Middle frontal gyrus (tissue), 1 donor: ENCODE results near the gene CFAP90.

Experiments used
- DNase-seq: peaks from one replicate; pipeline ENCODE4 v3.0.0-alpha.2; 2015; ENCODE audit warnings: low spot score; ENCODE audit errors: extremely low spot score

Gene CFAP90

DNA sequence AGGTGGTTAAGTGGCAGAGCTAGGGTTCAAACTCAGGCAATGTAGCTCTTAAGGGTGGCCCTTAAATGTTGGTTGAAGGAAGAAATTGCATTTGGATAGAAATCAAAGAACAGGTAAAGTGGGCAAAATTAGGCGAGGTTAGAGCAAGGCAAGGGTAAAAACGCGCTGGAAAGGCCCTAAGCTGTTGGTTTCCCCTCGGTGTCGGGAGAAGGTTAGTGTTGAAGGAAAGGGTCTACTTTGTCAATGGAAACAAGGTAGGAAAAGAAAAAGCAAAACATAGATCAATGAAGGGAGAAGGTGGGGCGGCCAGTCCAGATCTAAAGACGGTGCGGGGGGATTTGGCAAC, 17.5 kb upstream of the CFAP90 start:
- DNase-seq, result no peak

DNA sequence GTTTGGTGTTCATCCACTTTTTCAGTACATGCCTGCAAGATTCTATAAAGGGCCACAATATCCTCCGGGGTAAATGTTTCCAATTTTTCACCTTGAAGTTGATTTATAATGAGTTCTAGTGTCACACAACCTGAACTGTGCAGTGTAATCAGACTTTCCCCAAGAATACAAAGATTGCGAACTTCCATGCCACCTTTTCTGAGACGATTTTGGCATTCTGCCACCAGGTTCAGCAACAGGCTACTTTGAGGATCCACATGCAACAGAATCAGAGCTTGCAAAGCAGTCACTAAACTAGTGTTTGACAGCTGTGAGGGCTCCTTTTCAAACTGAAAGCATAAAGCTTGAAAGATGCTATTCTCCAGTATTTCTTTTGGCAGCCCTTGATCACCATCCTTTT, 16.3 kb upstream of the CFAP90 start:
- no peak for DNase-seq

DNA sequence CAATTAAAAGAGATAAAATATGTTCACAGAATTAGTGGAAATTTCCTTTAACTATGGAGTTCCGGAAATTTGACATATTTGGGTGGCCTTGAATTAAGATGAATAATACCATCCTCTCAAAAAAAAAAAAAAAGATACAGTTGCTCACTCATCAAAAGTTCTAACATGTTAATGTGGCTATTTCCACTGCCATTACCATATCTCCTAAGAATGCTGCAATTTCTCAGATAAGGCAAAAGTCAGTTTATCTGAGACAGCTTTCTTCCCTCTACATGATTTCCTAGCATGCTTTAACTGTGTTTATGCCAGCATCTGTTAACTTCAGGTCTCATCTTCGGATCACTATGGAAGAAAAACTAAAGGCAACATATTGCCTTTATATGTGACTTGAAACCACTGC, 15.3 kb upstream of the CFAP90 start:
- DNase-seq, result no peak

DNA sequence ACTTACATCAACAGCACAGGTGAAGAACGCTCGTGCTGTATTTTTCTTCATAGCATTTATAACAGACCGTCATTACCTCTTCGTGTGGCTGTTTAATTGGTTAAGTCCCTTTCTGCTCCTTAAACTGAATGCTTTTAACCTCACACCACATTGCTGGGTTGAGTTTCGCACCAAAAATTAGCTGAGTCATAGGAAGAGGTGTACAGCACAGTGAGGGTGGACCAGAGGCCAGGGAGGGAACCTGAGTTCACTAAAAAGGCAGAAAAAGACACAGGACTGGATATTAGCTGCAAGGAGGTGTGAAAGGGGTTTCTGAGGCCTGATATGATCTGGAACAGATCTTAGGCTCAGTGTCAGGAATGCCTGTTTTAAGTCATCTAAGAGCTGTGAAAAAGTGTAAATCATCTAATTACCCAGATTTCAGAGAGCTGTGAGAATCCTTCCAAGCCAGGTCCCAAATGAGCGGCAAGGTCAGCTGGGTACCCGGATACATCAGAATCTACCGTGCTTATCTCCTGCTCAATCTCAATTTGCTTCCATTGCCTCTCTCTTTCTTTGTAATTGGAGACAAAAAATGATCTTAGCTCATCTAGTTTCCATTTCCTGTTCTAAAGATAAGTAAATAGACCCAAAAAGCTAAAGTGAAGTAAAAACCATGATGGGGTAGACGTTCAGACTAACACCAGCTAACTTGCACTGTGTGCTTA, 7.1 kb upstream of the CFAP90 start:
- DNase-seq, result no peak

DNA sequence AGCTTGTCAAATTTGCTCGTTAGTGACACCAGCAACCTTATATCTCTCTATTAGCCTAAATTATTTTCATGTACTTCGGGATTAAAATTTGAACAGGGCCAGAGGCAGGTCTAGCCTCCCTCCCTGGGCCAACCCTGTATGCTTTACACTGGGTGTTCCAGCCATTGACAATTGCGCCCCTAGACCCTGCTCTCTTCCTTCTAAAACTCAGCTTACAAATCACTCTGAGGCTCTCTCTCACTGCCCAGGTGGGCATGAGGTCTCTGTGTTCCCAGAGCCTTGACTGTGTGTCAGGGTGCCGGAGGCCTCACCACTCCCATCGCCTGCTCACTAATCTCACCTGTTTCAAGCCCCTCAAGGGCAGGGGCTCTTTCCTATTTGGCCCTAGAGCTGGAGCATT, 6.4 kb upstream of the CFAP90 start:
- DNase-seq, result no peak

DNA sequence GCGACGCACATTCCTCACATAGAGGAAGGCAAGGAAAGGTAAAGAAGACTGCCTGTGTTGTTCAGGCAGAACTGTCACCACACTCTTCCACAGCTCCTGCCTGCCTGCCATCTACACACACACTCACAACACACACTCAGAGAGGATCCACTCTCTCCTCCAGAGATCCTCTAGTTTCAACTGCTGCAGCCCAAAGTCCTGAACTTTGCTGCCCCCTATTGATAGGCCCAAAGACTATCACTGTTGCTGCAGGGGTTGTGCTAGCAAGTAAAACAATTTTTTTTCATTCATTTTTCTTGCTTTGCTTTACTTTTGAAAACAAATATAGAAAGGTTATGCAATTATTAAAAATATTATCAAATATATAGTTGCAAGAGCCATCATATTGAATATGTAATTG, 5.9 kb upstream of the CFAP90 start:
- DNase-seq, result peak; percentile 61

DNA sequence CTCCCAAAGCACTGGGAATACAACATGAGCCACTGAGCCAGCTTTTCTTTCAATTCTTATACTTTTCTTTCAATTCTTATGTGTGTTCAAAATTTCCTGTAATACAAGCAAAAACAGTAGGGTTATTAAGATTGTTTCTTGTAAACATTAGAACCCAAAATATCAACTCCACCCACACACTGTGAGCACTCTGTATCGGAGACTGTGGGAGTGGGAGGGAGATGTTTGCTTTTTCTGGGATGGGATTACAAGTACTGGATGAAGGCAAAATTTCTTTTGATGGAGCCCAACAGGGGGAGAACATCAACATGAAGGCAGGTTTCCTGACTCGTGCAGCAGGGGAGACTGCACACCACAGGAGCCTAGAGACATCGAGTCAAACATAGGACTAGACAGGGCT, 4.7 kb upstream of the CFAP90 start:
- no peak for DNase-seq

DNA sequence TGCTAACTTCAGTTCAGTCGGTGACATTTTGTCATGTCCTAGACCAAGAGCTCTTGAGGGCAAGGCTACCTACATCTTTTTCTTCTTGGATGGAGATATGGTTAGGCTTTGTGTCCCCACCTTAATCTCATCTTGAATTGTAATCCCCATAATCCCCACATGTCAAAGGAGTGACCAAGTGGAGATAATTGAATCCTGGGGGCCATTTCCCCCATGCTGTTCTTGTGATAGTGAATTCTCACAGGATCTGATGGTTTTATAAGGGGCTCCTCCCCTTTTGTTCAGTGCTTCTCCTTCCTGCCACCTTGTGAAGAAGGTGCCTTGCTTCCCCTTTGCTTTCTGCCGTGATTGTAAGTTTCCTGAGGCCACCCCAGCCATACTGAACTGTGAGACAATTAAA, 2.1 kb upstream of the CFAP90 start:
- no peak for DNase-seq

DNA sequence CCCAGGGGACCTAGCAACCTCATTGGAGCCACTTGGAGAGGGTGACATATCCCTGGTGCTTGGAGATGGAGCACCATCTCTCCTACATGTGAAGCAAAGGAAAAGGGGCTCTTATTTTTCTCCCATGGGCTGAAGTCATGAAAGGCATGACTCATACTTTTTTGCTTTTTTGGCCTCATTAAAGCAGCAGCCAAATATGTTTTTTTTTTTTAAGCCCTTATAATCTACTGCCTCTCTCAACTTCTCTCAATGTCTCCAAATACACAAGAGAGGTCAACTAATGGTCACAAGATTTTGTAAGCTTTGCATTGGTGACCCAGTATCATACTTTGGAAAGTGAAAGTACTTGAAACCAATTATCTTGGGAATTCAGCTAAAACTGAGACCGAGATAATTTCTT, 1.6 kb upstream of the CFAP90 start:
- DNase-seq, result no peak

DNA sequence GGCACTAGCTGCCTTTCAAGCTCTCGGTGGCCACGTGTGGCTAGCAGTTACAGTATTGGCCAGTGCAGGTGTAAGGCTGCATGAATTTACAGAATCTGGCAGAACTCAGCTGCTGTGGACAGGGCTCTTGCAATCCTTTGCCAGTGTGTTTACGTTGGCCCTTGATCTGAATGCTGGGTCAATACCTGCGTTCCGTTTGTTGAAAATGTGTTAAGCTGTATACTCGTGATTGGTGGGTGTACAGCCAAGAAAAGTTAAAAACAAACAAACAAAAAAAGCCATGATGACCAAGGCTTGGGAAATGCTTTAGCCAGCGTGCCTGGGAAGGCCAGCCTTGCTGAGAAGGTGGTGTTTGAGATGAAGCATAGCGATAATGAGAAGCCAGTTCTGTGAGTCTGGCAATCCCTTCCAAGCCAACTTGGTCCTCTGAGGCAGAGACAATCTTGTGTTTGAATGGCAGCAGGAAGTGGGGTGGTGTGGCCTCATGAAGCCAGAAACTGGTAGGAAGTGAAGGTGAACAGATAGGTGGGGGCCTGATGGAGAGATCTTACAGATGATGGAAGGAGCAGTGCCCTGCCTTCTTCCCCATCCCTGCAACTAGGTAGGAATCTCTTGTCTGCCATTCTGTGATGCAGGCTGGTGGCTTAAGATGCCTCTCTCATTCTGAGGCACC, 820 bp upstream of the CFAP90 start:
- no peak for DNase-seq

DNA sequence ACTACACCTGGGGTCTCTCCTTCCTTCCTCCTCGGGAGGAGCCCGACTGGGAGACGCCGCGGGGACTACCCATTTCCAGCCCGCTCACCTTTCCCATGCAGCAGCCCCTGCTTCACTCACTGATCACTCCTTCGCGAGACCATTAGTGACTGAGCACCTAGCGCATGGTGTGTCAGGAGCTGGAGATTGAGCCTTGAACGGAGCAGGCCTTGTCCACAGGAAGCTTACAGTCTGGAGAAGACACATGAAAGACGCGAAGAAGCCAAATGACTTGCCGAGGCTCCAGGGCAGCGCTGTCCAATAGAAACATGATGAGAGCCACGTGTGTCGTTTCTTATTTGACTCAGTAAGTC, 283 bp upstream of the CFAP90 start:
- no peak for DNase-seq

DNA sequence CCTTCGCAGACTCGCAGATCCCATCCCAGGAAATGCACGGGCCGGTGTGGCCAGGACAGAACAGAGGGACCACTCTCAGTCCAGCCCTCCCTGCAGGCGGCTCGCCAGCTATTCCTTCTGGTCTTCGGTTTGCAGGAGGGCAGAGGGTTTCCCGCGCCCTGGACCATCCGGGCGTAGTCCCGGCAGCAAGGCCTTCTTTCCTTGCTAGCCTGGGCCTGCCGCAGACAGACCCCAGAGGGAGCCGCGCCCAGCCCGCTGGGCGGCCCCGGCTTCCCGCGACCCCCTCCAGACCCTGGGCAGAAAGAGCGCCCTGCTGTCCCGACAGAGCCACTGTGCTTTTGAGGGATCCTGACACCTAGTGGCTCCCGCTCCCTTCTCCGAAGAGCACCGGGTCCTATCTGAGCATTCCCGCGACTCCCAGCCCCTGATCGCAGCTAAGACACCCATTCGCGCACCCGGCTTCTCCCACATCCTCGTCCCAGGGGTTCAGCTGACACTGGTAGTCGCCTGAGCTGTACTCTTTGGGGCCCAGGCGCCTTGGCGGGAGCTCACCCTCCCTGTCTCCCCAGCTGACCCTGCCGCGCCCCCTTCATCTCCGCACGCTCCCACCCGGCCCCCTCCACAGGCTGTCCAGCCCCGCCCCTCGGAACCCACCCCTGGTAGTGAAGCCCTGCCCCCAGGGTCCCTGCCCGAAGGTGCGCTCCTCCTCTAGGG, 1.1 kb downstream of the CFAP90 start:
- DNase-seq, result no peak

DNA sequence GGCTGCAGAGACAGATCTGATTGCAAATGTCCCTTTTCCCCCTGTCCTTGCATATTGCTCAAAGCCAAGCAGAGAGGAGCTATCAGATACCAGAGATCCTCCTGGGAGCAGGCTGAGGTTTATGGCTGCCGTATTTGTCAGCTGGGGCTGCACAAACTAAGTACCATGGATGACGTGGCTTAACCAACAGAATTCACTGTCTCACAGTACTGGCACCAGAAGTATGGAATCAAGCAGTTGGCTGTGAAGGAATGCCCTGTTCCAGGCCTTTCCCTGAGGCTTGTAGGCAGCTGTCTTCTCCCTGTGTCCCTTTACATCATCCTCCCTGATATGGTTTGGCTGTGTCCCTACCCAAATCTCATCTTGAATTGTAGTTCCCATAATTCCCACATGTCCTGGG, 2.6 kb downstream of the CFAP90 start:
- DNase-seq, result no peak

DNA sequence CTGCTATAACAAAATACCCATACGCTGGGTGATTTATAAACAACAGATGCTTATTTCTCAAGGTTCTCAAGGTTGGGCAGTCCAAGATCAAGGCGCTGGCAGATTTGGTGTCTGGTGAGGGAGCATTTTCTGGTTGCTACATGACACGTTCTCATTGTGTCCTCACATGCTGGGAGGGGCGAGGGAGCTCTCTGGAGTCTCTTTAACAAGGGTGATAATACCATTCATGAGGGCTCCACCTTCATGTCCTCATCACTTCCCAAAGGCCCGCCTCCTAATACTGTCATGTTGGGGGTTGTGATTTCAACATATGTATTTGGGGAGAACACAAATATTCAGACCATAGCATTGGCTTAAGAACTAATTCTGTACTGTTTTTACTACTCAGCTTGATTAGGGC, 4.6 kb downstream of the CFAP90 start:
- no peak for DNase-seq

DNA sequence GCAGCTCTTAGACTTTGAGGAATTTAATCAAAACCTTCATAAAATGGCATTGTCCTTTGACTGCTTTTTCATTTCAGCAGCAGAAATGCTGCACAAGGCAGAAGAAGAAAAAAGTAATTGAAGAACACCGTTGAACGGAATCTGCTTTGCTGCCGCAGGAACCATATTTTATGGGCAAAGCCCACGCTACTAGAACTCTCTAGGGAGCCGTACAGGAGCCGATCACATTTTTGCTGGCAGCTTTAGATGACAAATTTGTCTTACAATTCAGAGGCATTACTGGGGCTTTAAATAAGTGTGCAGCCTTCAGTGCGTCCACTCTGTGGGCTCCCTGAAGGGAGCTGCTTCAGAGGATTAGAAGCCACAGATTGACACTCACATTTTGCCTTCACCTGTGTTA, 5.4 kb downstream of the CFAP90 start:
- DNase-seq, result no peak

DNA sequence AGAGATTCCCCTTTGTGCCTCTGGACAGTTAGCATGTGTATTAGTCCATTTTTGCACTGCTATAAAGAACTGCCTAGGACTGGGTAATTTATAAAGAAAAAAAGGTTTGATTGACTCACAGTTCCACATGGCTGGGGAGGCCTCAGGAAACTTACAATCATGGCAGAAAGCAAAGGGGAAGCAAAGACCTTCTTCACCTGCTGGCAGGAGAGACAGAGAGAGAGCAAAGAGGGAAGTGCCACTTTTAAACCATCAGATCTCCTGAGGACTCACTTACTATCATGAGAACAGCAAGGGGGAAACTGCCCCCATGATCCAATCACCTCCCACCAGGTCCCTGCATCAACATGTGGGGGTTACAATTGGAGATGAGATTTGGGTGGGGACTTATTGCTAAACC, 6.0 kb downstream of the CFAP90 start:
- no peak for DNase-seq

DNA sequence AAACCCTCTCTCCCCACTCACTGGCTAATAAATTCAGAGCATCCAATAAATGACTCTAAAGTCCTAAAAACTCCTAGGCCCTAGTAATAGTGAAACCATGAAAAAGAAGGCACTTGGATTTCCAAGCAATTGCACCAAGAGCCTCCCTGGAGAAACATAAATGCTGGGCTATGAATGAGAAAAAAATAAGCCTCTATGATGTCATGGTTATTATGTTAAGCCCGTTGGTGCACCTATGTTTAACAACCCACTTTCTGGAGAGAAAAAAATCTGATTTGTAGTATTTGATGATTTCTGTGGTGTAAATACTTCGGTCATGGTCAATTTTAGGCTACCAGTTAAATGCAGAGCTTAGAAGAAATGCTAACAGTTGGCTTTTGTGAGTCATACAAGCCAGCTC, 8.4 kb downstream of the CFAP90 start:
- DNase-seq, result no peak

DNA sequence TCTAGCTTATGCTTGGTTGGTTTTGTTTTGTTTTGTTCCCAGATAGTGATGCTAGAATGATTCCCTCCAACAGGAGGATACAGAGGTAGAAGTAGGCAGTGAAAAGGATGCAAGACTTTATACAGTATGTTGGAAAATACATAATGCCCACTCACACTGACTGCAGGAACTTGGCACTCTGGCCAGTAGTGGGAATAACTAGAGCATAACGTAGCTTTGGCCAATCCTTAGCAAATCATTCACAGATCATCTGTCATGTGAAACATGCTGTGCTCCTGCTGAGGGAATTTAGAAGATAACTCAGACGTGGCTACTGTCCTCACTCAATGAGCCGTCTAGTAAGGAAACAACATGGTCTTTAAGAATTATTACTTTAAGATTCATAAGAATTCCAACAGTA, 13.5 kb downstream of the CFAP90 start:
- DNase-seq, result no peak

DNA sequence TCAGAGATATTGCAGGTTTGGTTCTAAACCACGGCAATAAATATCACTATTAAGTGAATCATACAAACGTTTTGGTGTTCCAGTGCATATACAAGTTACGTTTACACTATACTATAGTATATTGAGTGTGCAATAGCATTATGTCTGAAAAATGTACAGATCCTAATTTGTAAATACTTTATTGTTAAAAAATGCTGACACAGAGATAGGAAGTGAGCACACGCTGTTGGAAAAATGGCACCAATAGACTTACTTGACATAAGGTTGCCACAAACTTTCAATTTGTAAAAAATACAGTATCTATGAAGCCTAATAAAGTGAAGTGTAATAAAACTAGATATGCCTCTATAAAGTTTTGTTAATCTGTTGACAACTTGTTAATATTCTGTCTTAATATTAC, 16.0 kb downstream of the CFAP90 start:
- DNase-seq, result no peak

DNA sequence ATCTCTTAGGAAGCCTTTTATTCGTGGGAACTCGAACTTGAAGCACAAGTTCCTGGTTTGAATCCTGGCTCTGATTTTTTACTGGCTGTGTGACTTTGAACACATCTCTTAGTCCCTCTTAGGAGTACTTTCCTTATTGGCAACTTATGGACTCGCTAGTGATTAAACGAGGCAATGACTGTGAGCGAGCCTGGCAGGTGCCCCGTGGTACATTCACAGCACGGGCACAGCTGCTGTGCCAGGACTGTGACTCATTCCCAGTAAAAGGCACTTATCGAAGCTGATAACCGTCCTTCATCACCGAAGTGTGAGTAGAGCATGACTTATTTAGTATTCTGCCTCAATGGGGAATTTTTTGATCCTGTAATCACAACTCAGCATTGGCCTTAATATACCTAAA, 22.7 kb downstream of the CFAP90 start:
- no peak for DNase-seq

DNA sequence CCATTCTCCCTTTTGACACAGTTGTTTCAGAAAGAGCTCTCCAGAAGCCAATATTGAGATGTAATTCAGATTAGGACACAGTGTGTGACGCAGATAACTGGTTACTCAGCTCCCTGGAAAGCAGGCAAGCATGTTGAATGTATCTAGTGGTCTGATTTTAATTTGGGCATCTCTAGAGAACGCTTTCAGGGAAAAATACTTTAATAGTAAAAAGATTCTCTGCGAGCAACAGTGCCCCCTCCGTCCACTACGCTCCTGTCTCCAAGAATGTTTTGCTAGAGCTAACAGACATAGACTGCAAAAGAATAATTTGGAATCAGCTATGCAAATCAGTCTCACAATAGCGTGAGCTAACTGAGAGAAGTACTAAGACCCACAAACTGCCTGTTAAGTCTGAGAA, 23.3 kb downstream of the CFAP90 start:
- peak; percentile 16 for DNase-seq

DNA sequence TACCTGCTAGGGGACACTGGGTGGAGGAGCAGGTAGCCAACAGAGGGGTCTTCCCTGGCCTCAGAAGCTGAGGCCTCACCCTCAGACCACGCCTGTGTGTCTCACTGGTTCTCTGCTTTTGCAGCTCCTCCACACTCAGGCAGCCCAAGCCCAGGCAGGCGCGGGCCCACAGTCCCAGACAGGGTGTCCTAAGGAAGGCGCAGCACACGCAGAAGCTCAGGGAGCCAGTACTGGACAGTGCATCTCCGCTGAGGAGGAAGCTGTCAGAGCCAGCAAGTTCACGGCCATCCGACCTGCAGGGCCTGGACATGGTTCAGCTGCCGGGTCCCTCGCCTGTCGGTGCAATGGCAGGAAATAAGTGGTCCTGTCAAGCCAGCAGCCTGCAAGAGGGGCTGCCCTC, 25.3 kb downstream of the CFAP90 start:
- DNase-seq, result no peak

DNA sequence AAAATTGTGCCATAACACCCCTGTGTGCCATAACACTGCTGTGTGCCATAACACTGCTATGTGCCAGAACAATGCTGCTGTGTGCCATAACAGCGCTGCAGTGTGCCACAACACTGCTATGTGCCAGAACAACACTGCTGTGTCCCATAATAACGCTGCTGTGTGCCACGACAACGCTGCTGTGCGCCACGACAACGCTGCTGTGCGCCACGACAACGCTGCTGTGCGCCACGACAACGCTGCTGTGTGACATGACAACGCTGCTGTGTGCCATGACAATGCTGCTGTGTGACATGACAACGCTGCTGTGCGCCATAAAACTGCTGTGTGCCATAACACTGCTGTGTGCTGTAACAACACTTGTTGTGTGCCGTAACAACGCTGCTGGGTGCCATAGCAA, 25.9 kb downstream of the CFAP90 start:
- DNase-seq, result no peak
